Skeletal muscle tissue (tissue), 4 donors: ENCODE results near the gene ADCY3. TPM values are rescaled to one million over a fixed set of nuclear protein-coding genes. Genes with fewer than 3 reads are reported as not detected.
A peak's percentile ranks its signal among the peaks of the same experiment; 100 is the strongest.

Experiments used
- H3K27ac ChIP-seq: one replicate; pipeline ENCODE4 v1.7.0; 2013; ENCODE audit warnings: mild to moderate bottlenecking, low read depth, low read length, inconsistent platforms
- H3K27me3 ChIP-seq, 3 donors: one replicate each; pipeline ENCODE4 v1.7.0; 2013; ENCODE audit warnings: low read length in 3 of 3; ENCODE audit not compliant: control insufficient read depth in 3 of 3, insufficient read depth in 3 of 3
- H3K36me3 ChIP-seq, 3 donors: one replicate each; pipeline ENCODE4 v1.7.0; 2013; ENCODE audit warnings: low read length in 3 of 3; ENCODE audit not compliant: control insufficient read depth in 3 of 3, insufficient read depth in 3 of 3
- H3K4me1 ChIP-seq, 3 donors: one replicate each; pipeline ENCODE4 v1.7.0; 2013; ENCODE audit warnings: low read length in 3 of 3, mild to moderate bottlenecking in 3 of 3; ENCODE audit not compliant: control insufficient read depth in 3 of 3, insufficient read depth in 3 of 3
- H3K4me3 ChIP-seq, 3 donors: one replicate each; pipeline ENCODE4 v1.7.0; 2013; ENCODE audit warnings: low read length in 3 of 3
- H3K9ac ChIP-seq, 3 donors: one replicate each; pipeline ENCODE4 v1.7.0; 2013; ENCODE audit warnings: low read length in 3 of 3, mild to moderate bottlenecking in 3 of 3, moderate library complexity in 2 of 3, low read depth in 1 of 3
- H3K9me3 ChIP-seq, 3 donors: one replicate each; pipeline ENCODE4 v1.7.0; 2013; ENCODE audit warnings: low read length in 3 of 3; ENCODE audit not compliant: control insufficient read depth in 3 of 3
- total RNA-seq: library from RNA; depleted of rRNA; stranded (reverse); fragments of >200 nt; gene quantifications from one replicate; pipeline ENCODE4 v1.2.3, GENCODE V29; 2014
- donor health status: Osteomylitis.

The ADCY3 gene
- total RNA-seq, 1 donor from 2014 or later: 13.6 TPM

DNA sequence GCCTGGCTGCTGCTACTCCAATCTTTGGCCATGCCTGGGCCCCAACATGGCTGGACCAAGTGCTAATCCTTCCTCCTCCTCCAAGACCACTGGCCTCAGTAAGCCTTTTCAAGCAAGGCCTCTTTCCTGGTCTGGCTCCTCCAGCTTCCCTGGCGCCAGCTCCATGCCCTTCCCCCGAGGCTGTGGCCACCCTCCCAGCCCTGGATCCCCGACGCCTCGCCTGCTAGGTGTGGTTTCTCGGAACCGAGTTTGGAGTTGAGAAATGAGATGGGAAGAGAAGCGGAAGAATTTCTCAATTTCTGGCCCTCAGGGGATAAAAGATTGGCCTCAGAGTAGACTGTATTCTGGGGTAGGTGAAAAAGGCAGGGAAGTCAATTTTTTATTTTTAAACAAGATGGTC lies 46.4 kb downstream of the ADCY3 start:
- no peaks in the 10 kb centered on the region for H3K9me3 ChIP-seq
- H3K4me1 ChIP-seq: peaks cover 21 to 26% (median 25%) of the 10 kb centered on the region in 3 donors
- H3K4me3 ChIP-seq: no peak overlapping the region
- peak overlapping the region; percentile 64 for H3K27ac ChIP-seq
- no peaks in the 10 kb centered on the region for H3K27me3 ChIP-seq
- no peak overlapping the region for H3K9ac ChIP-seq
- no peaks in the 10 kb centered on the region for H3K36me3 ChIP-seq

DNA sequence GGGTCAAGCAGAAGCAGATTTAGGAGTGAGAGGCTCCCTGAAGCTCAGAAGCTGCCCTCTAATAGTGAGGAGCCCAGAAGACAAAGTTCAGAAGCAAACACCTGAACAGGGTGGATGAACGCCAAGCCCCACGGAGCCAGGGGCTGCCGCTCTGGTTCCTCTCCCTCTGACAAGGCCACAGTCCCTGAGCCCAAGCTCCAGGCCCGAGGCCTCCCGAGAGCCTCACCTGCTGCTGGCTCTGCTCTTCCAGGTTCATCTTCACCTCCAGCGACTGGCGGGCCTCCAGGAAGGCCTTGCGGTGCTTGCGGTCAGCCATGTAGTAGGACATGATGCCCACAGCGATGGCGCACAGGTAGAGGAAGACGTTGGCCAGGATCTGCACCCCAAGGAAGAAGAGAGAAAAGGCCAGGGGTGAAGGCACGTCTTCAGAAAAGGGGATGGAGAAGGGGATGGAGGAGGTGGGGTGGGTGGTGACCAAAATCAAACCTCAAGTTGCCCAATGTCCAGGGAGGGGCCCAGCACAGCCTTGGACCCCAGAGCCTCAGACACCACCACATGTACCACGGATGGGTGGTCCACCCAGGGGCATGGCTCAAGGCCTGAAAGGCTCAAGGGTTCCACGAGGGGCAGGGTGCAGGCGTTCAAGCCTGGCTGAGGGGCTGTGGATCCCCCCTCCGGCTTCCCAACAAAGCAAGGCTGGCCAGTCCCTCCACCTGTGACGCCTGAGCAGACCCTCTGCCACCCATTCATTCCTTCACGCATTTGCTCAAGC lies 47.5 kb downstream of the ADCY3 start:
- Histone ChIP-seq H3K36me3 (no peaks in the 10 kb centered on the region), H3K27me3 (no peaks in the 10 kb centered on the region), H3K9me3 (no peaks in the 10 kb centered on the region), H3K4me1 (peaks cover 21 to 26% (median 25%) of the 10 kb centered on the region in 3 donors), H3K27ac (peak overlapping the region; percentile 7), H3K4me3 (no peak overlapping the region), H3K9ac (no peak overlapping the region)

GRCh38 chr2:24871852-24872333 lies 48.1 kb downstream of the ADCY3 start:
- H3K9me3 ChIP-seq: no peaks in the 10 kb centered on the region
- peaks cover 21 to 26% (median 25%) of the 10 kb centered on the region in 3 donors for H3K4me1 ChIP-seq
- no peaks in the 10 kb centered on the region for H3K36me3 ChIP-seq
- peak overlapping the region; percentile 47 for H3K27ac ChIP-seq
- no peaks in the 10 kb centered on the region for H3K27me3 ChIP-seq
- H3K4me3 ChIP-seq: no peak overlapping the region
- no peak overlapping the region for H3K9ac ChIP-seq

DNA sequence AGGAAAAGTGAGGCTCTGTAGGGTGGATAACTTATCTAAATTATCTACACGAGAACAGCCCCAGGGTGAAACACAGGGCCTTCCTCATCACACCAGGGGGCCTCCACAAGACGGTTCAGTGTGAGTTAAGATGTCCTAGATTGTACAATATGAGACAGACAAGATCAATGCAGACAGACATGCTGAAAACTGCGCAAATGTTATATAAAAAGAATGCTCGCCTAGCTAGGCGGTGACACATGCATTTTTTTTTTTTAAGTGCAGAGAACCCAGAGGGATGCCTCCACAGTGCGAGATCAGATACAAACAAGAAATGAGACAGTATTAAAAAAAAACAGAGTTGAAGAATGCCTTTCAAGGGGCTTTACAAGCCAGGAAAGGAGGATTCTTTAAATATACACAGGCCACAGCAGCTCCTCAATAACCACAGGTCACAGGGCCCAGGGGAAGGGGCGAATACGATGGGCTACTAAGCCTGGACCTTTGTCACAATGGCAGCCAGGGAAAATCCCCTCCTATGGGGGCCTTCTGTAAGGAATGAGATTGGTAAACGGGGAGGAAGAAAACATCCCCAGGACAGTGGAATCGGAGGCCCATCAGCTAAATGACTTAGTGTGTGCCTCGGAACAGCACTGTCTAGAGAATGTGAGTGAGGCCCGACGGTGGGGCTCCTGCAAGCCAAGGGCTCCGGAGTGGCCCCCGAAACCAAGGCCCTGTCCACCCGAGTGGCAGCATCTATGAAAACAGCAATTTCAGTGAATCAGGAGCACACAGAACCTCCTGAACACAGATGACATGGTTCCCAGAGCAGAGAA lies 48.9 kb downstream of the ADCY3 start:
- Histone ChIP-seq H3K27ac (peak overlapping the region; percentile 47), H3K9me3 (no peaks in the 10 kb centered on the region)

DNA sequence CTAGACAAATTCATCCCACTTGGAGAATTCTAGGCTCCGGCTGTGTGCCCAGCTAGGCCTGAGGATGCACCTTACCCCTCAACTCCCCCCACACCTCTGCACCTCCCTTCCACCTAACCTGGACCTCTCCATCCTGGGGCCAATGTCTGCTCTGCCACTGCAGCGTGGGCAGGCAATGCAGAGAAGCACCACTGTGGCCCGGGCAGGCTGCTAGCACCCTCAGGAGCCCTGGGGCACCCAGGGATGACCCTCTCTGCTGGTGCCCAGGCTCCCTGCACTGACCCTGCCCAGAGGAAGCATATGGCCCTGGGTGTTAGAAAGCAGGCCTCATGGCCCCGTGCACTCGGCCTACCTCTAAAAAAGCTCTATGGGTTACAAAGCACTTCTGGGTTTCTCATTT lies 49.6 kb downstream of the ADCY3 start:
- Histone ChIP-seq H3K9me3 (no peaks in the 10 kb centered on the region), H3K4me1 (peaks cover 21 to 26% (median 25%) of the 10 kb centered on the region in 3 donors), H3K4me3 (no peak overlapping the region), H3K27me3 (no peaks in the 10 kb centered on the region), H3K36me3 (no peaks in the 10 kb centered on the region), H3K9ac (no peak overlapping the region), H3K27ac (no peak overlapping the region)

More for the DNA sequence above, 48.9 kb downstream of the ADCY3 start:
- H3K27me3 ChIP-seq: no peaks in the 10 kb centered on the region
- no peaks in the 10 kb centered on the region for H3K36me3 ChIP-seq
- no peak overlapping the region for H3K4me3 ChIP-seq
- H3K9ac ChIP-seq: no peak overlapping the region
- peaks cover 21 to 26% (median 25%) of the 10 kb centered on the region in 3 donors for H3K4me1 ChIP-seq

DNA sequence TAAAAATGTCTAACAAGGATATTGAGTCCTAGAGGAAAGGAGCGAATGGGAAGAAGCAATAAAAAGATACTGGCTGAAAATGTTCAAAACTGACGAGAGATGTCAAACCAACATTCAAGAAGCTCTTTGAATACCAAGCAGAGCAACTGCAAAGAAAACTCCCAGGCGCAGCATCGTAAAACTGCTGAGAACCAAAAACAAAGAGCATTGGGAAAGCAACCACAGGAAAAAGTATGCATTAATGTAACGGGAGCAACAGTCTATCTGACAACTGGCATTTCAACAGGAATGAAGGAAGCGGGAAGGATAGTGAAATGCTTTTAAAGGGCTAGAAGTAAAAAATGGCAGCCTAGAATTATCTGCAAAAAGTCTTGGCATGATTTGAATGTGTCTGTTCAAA lies 53.1 kb downstream of the ADCY3 start:
- Histone ChIP-seq H3K9me3 (no peaks in the 10 kb centered on the region), H3K27me3 (no peaks in the 10 kb centered on the region)

GRCh38 chr2:24863641-24864040 lies 56.4 kb downstream of the ADCY3 start:
- H3K9me3 ChIP-seq: no peaks in the 10 kb centered on the region
- H3K36me3 ChIP-seq: no peaks in the 10 kb centered on the region
- H3K27ac ChIP-seq: no peak overlapping the region
- no peak overlapping the region for H3K4me3 ChIP-seq
- peaks cover 0 to 12% (median 7%) of the 10 kb centered on the region in 3 donors for H3K4me1 ChIP-seq
- H3K9ac ChIP-seq: no peak overlapping the region
- H3K27me3 ChIP-seq: no peaks in the 10 kb centered on the region

More for the DNA sequence above, 53.1 kb downstream of the ADCY3 start:
- Histone ChIP-seq H3K9ac (no peak overlapping the region), H3K4me3 (no peak overlapping the region), H3K36me3 (no peaks in the 10 kb centered on the region), H3K27ac (no peak overlapping the region), H3K4me1 (peaks cover 0 to 3% (median 2%) of the 10 kb centered on the region in 3 donors)

DNA sequence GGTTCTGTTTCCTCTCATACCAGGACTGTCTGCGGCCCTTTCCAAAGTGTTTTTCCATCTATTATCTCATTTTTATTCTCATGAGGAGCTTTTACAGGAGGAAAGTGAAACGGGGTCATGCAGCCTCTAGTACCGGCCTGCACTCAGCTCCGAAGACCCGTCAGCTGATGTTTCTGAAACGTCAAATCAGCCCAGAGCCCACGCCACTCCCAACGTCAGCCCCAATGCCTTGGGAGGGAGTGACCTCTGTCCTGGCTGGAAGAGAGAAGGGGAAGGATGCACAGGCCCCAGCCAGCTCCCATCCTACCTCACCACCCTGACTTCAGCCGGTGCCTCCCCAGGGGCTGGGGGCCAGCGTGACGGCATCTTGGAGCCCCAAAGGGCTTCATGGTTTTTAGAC lies 58.5 kb downstream of the ADCY3 start:
- peak overlapping the region; percentile 69 for H3K27ac ChIP-seq
- H3K9ac ChIP-seq: no peak overlapping the region
- no peaks in the 10 kb centered on the region for H3K36me3 ChIP-seq
- H3K4me1 ChIP-seq: peaks cover 8 to 15% (median 12%) of the 10 kb centered on the region in 3 donors
- H3K9me3 ChIP-seq: no peaks in the 10 kb centered on the region
- no peak overlapping the region for H3K4me3 ChIP-seq
- H3K27me3 ChIP-seq: no peaks in the 10 kb centered on the region

- Histone ChIP-seq H3K4me1 (peaks cover 17 to 22% (median 21%) of the 10 kb centered on the region in 3 donors), H3K27ac (no peak overlapping the region), H3K9me3 (no peaks in the 10 kb centered on the region), H3K9ac (no peak overlapping the region), H3K27me3 (no peaks in the 10 kb centered on the region), H3K36me3 (no peaks in the 10 kb centered on the region), H3K4me3 (no peak overlapping the region)
These were observed 59.4 kb downstream of the ADCY3 start for GRCh38 chr2:24860631-24861030.
